GM06990 (cell line): ENCODE results near the gene ESYT2.

Source experiments
- DNase-seq: peaks from one replicate; pipeline ENCODE4 v3.0.0-alpha.2; 2011; ENCODE audit not compliant: insufficient read length; ENCODE audit errors: extremely low read depth
- H3K27me3 ChIP-seq: replicated peaks from 2 replicates; pipeline ENCODE4 v1.6.0; 2011; ENCODE audit warnings: low read length; ENCODE audit not compliant: control insufficient read depth, insufficient read depth
- H3K36me3 ChIP-seq: 2 replicates; pipeline ENCODE4 v1.5.1; 2011; ENCODE audit warnings: low read length; ENCODE audit not compliant: control insufficient read depth, insufficient read depth
- H3K4me3 ChIP-seq: replicated peaks from 2 replicates; pipeline ENCODE4 v1.5.1; 2011; ENCODE audit warnings: low read depth, mild to moderate bottlenecking, control low read depth, low read length
- TF ChIP-seq, protein P1 (sequence below): IDR thresholded peaks from 2 replicates; pipeline ENCODE4 v1.5.1; 2011; ENCODE audit warnings: low read length, control low read depth, mild to moderate bottlenecking, inconsistent platforms; ENCODE audit not compliant: insufficient read depth, poor library complexity, severe bottlenecking

Gene ESYT2

DNA sequence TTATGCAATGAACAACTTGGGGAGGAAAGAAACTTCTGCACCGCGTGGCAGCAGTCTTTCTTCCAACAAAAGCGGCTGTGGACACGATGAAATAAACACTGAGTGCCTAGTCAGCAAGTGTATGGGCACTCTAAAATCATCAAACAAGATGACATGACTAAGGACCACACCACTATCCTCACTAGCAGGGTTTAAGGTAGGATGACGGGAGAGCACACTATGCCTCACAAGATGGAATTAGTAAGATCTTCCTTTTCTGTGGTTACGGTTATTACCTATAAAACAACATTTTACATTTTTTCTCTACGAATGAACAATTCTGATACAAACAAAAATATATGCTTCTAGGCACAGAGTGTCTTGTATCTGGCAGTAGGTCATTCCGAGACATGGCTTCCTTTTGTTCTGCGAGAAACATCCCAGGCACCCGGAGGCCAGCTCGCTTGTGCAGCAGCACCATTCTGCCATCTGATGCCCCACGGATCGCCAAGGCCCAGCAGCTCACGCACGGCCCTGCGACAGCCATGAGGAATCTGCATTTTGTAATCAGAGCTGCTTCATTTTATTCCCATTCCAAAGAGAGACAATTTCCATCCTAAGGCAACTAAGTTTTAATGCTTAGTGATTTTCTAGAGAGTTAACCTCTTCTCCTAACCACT is 70.6 kb downstream of the ESYT2 start:
- TF ChIP-seq, protein P1, sequence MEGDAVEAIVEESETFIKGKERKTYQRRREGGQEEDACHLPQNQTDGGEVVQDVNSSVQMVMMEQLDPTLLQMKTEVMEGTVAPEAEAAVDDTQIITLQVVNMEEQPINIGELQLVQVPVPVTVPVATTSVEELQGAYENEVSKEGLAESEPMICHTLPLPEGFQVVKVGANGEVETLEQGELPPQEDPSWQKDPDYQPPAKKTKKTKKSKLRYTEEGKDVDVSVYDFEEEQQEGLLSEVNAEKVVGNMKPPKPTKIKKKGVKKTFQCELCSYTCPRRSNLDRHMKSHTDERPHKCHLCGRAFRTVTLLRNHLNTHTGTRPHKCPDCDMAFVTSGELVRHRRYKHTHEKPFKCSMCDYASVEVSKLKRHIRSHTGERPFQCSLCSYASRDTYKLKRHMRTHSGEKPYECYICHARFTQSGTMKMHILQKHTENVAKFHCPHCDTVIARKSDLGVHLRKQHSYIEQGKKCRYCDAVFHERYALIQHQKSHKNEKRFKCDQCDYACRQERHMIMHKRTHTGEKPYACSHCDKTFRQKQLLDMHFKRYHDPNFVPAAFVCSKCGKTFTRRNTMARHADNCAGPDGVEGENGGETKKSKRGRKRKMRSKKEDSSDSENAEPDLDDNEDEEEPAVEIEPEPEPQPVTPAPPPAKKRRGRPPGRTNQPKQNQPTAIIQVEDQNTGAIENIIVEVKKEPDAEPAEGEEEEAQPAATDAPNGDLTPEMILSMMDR: no peak
- Histone ChIP-seq H3K36me3 (peaks cover 3% of the 10 kb centered on the region), H3K4me3 (no peak overlapping the region), H3K27me3 (no peaks in the 10 kb centered on the region)
- DNase-seq: no peak

DNA sequence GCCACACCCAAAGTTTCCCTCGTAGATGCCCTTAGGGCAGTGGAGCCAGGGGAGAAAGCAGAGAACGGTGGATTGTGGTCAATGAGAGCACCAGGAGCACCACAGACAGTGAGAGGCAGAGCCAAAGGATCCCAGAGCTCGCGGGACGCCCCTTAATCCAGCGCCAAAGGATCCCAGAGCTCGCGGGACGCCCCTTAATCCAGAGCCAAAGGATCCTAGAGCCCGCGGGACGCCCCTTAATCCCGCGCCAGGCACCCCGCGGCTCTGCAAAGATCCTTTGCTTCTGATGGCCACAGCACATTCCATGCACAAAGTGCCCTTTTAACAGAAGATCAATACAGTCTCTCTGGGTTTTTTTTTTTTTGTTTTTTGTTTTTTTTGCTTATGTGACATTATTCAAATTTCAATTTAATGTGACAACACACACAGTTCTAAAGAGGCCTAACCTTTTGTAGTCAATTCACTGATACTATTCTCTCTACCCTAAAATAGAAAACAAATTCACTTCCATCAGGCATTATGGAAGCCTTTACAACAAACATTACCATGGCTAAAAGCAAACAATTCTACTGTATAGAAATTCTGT is 71.8 kb downstream of the ESYT2 start:
- Histone ChIP-seq H3K36me3 (peaks cover 3% of the 10 kb centered on the region), H3K27me3 (no peaks in the 10 kb centered on the region), H3K4me3 (no peak overlapping the region)
- TF ChIP-seq, protein P1: no peak
- no peak for DNase-seq

DNA sequence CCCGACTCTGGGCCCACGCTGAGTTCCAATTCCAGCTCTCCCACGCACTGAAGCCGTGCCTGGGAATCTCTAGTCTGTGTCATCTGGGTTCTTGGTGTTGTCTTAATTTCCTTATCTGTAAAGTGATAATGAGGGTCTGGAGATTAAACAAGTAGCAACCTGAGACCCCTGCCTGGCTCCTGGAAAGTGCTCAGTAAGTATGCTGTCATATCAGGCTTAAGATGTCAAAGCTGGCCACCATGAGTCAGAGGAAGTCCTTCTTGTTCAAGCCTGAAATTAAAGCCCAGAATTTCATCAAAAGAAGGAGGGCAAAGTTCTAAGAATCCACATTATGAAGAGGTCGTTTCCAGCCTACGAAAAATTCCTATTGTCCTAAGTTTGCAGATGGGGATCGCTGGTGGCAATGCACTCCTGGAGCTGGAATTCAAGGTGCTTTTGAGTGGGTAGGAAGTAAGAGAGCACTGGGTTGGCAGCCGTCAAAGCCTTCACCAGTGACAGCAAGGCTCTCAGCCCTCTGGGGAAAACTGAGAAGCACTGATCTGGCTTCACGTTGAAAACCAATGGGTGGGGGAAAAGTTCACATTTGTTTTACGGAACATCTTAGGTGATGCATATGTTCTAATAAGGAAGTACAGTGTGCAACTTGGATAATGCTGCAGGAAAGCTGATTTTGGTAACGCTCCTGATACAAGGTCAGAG is 74.4 kb downstream of the ESYT2 start:
- no peaks in the 10 kb centered on the region for H3K27me3 ChIP-seq
- TF ChIP-seq, protein P1: no peak
- no peak overlapping the region for H3K4me3 ChIP-seq
- no peak for DNase-seq
- peaks cover 3% of the 10 kb centered on the region for H3K36me3 ChIP-seq

- DNase-seq: no peak
- no peaks in the 10 kb centered on the region for H3K27me3 ChIP-seq
- no peak overlapping the region for H3K4me3 ChIP-seq
- H3K36me3 ChIP-seq: peaks cover 3% of the 10 kb centered on the region
- TF ChIP-seq, protein P1: no peak
These were observed 75.4 kb downstream of the ESYT2 start for GRCh38 chr7:158753900-158754299.

- Histone ChIP-seq H3K27me3 (no peaks in the 10 kb centered on the region), H3K36me3 (no peaks in the 10 kb centered on the region; the same call in none of the 2 replicates), H3K4me3 (no peak overlapping the region)
- TF ChIP-seq, protein P1: no peak
- no peak for DNase-seq
These were observed 77.6 kb downstream of the ESYT2 start for GRCh38 chr7:158751751-158752150.
